Stomach (tissue), 4 donors: Measurements from ENCODE around the gene SPAG16.

ENCODE experiments used
- CTCF ChIP-seq, 7 experiments: fragments of 450-650 bp in 4 of 7; fragments of 200-600 bp in 3 of 7; sonication (generic) in 3 of 7; IDR thresholded peaks; one replicate each; pipeline ENCODE4 v1.5.1; 2016 to 2019; ENCODE audit warnings: antibody characterized with exemption in 7 of 7, control low read depth in 2 of 7, mild to moderate bottlenecking in 1 of 7
- EP300 ChIP-seq: sonication (generic); formaldehyde crosslinking; IDR thresholded peaks from one replicate; pipeline ENCODE4 v1.6.1; 2017; ENCODE audit warnings: antibody characterized with exemption
- POLR2A ChIP-seq, 4 donors: fragments of 450-650 bp; IDR thresholded peaks; one replicate each; pipeline ENCODE4 v1.6.1; 2016; ENCODE audit warnings: antibody characterized with exemption in 4 of 4, control low read depth in 2 of 4, mild to moderate bottlenecking in 1 of 4, moderate library complexity in 1 of 4

GRCh38 chr2:213868526-213868925 is 584.3 kb downstream of the SPAG16 start:
- TF ChIP-seq CTCF (IDR thresholded peaks at IDR 0.05) (no peak), POLR2A (IDR thresholded peaks at IDR 0.05) (no peak), EP300 (no peak)
